Right renal pelvis (tissue), 4 donors: ENCODE results near the gene CDC42BPB. TPM values are rescaled to one million over a fixed set of nuclear protein-coding genes. Genes with fewer than 3 reads are reported as not detected.

ENCODE experiments used
- DNase-seq, 4 donors: peaks; one replicate each; pipeline ENCODE4 v3.0.0-alpha.2; 2013; ENCODE audit warnings: low read depth in 4 of 4, low spot score in 3 of 4, missing footprints in 1 of 4
- polyA plus RNA-seq, 4 donors: library from polyadenylated mRNA; unstranded; fragments of 120-200 nt; gene quantifications; one replicate each; pipeline ENCODE4 v1.2.1, GENCODE V29; 2013; ENCODE audit not compliant: insufficient read length in 4 of 4

Gene CDC42BPB
- polyA plus RNA-seq, 4 donors = 70.9 to 79.1 (median 75.2) TPM

DNA sequence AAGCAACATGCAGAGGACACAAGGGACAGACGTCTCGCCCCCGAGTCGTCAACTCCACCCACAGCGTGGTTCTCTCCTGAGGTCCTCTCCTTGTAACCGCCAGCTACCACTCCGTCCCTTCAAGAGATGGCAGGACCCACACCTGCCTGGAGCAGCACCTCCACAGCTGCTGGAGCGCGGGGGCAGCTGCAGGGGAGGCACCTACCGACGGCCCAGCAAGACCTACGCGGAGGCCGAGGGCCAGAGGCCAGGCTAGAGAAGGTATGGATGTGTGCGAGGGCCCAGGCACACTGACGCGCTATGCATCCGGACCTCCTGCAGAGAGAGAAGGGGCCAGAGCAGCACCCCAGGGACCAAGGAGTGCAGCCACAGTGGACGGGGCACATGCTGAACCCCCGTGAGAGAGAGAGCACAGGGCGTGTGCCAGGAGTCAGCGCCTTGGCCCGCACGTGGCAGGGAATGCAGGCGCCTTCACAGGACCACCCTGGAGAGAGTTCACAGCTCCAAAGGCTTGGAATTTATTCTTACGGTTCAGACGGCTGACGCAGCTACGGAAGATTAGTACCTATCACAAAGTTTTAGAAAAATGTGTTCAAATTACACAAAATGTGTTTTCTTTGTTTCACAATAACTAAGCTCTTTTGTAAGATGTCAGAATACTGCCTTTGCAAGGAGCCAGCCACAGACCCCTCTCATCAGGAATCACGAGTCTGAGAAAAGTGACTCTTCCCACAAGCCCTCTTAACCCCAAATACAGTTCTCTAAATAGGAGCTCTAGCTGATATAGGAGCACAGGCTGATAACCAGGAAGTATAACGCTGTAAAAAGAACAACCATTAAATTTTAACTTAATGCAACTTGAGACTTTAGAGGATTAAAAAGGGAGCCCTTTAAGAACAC is 36.8 kb downstream of the CDC42BPB start:
- no peak for DNase-seq

DNA sequence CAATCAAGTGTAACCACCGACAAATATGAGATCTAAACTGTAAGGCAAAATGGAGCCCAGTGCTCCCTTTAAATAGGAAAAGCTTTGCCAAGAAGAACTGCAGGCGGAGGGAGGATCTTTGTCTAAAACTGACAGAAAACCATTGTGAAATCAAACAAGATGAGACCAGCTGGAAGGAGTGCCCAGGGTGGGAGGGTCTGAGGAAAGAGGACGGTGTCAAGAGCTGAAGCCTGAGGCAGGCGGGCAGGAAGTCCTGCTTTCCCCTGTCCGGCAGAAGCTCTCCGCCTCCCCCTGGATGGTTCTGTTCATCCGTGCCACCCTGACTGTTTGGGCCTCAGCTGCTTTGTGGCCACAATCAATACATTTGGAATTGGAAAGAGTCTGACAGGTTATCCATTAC is 37.5 kb downstream of the CDC42BPB start:
- DNase-seq = no peak

DNA sequence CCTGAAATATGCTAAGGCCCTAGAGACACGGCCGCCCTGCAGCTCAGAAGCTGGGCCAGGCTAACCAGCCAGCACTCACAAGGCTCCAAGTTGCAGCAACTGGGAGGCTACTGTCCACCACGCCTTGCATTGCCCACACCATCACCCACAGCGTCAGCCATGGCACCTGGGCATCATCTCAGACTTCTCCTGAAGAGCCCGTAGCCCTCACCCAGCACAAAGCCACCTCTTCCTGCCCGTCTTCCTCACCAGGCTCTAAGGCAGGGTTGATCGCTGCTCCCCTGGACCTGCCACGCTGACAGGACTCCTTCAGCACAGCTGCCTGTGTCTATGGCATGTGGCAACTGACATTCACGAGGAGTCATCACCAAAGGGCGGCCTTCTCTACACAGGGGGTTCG is 38.1 kb downstream of the CDC42BPB start:
- no peak for DNase-seq

DNA sequence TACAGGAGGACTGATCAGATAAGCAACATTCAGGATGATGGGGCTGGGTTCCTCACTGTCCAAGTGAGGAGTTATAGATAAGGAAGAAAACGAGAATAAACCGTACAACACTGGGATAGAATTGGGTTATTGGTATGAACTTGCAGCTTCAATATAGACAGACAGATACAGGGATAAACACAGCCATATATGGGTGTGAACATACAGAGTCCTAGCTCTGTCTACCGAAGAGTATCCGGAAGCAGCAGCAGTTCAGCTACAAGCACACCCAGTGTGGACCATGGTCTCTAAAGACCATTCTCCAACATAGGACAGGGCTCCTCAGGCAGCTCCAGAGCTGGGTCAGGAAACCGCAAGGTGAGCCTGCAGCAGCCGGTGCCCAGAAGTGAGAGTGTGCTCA is 40.8 kb downstream of the CDC42BPB start:
- no peak for DNase-seq

DNA sequence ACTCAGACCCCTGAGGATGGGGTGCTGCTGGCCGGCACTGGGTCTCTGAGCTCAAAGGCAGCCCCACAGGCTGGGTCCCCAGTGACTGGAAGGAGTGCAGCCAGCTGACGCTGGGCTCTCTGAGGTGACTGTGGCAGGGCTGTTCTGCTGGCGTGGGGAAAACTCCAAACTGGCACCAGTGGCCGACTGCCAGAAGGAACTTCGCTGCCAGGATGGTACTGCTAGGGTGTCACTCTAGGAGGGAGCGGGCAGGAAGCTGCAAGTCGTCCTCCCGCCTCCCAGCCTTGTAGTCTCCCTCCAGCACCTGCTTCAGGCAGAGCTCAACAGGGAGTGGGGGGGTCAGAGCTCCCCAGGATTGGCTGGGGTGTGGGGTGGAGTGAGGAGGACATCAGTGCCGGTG is 41.3 kb downstream of the CDC42BPB start:
- DNase-seq = no peak

DNA sequence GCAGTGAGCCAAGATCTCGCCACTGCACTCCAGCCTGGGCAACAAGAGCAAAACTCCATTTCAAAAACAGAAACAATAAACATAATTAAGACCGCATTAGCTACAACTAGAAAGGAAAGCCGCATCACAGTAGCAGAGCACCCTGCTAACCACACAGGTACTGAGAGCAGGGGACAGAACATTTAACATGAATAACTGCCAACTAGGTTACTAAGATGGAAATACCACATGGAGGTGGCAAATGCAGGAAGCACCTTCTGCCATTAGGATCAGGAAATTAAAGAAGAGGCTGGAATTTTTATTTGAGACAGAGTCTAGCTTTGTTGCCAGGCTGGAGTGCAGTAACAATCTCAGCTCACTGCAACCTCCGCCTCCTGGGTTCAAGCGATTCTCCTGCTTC is 41.9 kb downstream of the CDC42BPB start:
- no peak for DNase-seq

DNA sequence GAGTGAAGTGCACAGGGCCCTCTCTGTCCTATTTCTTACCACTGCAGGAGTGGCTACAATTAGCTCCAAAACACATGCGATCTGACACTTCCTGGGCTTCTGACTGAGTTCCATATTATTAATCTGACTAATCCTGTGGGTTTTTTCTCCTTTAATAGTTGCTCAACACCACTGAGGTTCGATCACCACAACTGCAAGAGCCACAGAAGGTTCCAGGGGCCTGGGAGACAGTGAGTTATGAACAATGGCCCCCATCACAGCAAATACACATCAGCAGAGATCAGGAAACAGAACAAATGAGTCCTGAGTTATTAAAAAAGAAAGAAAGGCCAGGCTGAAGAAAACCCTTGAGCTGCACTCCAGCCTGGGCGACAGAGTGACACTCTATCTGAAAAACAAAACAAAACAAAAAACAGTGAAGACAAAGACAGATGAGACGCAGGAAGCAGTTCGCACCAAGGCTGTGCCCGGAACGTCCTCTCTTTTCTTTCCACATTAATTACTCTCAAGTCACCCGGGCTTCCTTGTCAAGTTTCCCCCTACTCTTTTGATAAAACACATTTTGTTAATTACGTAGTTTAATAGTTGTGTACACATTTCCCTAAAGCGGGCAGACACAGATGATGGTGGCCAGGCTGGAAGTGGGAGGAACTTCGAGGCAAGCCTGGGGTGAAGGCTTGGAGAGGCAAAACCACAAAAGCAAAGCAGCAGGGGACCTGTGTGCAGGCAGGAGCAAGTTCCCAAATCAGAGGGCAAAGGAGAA is 42.7 kb downstream of the CDC42BPB start:
- no peak for DNase-seq

DNA sequence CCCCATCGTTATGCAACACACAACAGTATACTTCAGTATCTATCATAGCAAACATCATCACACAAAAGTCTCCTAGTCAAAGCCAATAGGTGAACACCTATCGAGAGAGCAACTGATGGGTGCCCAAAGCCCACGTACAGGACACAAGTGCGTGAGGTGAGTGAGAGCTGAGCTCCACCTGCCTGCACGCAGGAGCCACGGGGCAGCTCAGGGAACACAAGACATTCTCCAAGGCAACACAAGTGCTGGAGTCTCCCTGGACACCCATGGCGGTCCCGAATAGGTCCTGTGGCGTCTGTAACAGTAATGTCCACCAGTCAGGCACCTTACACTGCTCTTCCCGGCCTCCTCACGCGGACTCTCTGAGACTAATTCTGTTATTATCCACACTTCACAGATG is 44.3 kb downstream of the CDC42BPB start:
- DNase-seq = no peak

DNA sequence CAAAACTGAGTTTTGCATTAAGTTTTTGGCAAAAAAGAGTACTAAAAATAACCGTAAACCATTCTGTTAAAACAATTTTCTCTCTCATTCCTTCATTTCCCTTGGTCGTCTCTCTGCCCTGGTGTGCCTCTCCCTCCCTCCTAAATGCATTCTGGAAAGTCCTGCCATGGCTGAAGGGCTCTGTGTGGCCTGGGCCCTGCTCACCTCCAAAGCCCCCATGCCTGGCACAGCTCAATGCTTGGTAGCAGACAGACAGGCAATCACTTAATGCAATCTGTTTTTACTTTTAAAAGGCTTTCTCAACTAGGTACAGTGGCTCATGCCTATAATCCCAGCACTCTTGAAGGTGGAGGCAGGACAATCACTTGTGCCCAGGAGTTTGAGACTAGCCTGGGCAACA is 47.8 kb downstream of the CDC42BPB start:
- no peak for DNase-seq

DNA sequence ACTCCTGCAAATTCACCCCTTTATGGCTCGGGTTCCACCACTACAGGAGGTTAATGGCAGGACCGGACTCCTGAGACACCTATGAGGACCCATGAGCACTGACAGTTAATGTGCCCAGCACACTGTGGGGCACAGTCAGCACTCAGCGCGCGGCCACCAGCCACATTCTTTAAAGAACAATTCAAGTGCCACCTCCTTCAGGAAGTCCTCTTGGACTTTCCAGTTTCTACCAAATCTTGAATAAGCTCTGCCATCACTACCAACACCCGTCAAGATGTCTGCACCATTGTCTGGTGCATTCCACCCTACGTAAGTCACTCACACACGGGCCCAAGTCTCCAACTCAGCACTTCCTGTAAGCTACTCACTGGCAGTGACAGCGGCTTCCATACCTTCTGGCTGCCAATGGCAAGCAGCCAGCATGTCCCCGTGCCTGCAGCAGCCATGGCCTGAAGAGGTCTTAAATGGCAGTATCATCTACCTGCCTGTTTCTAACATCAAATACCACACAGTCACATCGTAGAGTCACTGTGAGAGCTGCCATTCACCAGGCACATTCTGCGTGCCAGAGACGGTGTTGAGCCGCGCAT is 48.5 kb downstream of the CDC42BPB start:
- DNase-seq = no peak

DNA sequence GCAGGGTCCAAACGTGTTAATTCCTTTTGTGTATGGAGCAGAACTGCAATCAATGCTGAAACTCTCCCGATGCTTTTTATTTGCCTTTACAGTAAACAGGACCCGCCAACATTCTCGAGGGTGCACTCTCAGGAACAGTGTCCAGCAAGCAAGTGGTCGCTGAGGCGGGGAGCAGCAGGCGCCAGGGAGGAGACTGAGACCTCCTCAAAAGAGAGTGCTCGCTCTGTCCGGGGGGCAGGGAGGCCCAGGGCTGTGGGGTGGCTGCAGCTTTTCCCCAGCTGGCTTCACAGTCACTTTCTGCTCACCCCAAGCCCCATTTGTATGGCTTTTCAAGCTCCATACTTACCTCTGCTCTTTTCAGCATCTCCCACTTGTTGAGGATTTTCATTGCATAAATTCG is 49.2 kb downstream of the CDC42BPB start:
- DNase-seq = no peak

DNA sequence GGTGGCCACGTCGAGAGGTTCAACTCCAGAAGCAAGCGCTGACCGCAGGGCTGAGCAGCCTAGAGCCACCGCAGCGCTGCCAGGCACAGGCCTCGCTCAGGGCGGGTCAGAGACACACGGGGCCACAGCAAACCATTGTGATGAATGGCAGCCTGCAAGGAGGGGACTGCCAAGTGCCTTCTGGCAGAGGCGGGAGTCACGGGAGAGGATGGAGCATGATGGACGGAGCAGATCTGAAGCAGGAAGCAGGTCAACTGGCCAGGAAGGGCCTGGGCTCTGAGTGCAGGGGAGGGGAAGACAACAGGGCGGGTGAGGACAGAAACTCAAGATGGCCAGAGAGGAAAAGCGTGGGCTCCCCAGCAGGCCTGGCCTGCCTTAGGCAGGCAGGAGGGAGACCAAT is 49.8 kb downstream of the CDC42BPB start:
- no peak for DNase-seq

DNA sequence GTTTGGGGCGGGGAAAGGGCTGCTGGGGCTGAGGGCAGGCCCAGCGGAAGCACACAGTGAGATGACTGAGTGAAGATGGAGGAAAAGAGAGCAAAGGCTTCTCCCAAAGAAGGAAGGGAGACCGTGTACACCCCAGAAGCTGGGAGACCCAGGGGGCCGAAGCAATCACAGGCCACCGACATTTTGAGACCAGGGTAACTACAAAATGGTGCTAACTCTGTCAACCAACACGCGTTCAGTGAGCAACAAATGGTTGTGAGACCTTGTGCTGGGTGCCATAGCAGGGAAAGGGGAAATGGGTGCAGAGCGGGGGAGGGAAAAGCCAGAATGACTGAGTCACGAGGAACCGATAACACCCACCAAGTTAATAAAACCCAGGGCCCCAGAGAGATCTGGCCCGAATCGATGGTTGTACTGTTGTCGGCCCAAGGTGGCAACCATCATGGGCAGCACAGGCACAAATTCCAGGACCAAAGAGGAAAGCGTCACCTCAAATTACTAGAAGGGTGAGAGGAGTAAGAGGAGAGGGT is 50.3 kb downstream of the CDC42BPB start:
- DNase-seq = no peak

DNA sequence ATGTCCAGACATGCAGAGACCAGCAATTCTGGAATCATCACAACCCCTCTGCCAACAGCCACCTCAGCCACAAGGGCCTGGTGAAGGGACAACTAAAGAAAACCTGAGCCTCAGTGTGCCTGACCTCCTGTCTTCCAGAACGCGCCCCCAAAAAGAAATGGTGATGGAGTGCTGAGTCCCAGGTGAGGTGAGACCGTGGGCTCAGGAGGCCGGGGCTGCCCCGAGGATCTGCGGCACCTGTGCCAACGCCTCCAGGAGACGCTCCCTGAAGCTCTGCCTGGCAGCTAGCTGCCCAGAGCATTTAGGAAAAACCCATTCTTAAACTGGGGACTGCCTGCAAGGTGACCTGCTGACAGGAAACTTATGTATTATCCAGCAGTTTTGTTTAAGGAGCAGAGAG is 51.2 kb downstream of the CDC42BPB start:
- DNase-seq = no peak

DNA sequence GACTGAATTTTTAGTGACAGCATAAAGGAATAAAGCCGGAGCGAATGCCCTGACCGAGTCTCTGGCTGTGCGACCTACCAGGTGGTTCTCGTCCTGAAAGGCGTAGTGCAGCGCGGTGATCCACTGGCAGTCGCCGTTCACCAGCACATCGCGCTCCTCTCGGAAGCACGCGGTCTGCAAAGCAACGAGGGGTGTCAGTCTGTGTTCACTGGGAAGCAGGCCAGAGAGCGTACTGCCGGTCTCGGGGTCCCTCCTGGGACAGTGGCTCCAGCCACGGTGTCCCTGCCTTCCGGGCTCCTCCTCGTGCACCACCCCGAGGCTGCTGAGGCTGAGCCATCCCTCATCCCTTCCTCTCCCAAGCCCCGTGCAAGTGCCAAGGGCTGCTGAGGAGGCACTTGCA is 53.5 kb downstream of the CDC42BPB start:
- DNase-seq = no peak

DNA sequence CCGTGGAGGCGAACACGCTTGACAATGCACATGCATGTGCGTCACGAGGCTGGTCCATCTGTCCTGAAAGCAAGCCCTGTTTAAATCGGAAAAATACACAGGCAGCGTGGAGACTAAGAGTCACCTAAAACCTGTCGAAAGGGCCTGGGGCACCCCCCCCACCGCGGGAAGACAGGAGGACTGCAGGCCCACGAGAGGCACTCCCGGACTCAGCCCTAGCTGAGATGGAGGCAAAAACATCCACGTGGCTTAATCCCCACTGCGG is 54.1 kb downstream of the CDC42BPB start:
- no peak for DNase-seq

DNA sequence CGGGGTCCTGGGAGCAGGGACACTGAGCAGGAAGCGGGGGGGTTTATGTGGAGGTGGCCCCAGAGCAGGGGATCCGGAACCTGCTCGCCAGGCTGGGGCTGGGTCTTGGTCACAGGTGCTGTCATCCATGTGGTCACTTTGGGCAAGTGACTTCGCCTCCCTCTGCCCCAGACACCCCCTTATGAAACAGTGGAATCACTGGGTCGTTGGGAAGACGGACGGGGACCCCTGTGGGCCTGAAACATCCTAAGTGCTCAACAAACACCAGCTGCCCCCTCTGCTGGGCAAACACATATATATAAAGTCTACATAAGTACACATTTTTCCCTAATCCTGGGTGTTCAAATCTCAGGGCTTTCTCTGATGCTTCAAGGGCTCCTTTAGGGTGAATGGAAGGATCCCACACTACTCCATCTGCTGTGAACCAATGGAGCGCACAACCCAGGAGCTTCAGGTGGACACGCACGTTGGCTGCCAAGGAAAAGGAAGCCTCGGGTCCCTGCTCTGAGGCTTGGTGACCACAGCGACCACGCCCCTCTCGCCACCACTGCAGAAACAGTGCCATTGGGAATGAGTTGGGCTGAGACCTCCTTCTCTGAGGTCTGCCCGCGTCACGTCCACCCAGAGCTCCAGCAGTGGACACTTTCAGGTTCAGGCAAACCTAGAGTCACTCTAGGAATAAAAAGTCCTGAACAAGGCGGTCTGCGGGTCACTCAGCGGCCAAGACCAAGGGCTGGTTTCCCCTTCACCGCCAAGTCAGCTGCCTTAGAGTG is 54.6 kb downstream of the CDC42BPB start:
- DNase-seq = no peak

DNA sequence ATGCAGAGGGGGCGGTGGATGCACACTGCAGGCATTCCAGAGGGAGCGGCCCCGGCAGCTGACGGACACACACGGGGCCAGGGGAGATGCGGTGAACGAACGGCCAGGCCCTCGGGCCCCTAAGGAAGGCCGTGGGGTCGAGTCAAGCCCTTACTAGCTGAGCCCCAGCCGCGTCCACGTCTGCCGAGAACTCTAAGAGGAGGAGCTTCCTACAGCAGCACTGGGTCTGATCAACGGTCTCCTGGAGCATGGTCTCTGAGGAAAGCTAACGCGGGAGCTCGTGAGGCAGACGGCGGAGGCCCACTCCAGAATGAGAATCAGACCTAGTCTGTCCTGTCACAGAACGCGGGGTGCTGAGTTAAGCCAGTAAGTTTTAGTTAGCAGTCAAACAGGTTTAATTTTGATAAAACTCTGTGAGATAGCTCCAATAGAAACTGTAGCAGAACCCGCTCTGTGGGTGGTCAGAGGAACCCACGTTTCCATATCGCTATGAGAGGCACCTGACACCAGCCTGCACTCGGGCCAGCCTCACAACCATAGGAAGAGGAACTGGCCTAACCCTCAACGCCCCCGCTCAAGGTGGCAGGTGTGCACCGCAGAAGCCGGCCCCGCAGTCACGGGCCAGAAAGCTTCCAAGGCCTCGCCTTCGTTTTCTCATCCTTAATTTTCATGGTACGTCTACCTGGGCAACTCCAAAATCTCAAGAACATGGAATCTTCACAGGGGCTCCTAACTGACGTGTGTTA is 55.5 kb downstream of the CDC42BPB start:
- no peak for DNase-seq

DNA sequence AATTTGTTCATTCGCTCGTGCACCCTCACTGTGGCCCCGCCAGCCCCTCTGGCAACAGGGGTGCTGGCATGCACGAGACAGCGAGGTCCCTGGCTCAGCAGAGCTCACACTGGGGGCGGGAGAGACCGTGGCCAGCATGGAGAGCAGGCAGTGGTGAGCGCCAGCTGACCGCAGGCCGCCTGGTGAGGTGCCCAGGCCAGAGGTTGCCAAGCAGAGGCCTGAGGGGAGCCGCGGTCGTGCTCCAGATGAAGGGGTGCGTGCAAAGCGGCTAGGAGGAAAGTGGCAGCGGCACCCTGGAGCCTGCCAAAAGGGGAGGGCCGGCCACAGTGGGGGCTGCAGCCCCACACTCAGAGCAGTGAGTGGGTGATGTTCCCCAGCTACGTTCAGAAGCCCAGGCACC is 56.1 kb downstream of the CDC42BPB start:
- DNase-seq = no peak

DNA sequence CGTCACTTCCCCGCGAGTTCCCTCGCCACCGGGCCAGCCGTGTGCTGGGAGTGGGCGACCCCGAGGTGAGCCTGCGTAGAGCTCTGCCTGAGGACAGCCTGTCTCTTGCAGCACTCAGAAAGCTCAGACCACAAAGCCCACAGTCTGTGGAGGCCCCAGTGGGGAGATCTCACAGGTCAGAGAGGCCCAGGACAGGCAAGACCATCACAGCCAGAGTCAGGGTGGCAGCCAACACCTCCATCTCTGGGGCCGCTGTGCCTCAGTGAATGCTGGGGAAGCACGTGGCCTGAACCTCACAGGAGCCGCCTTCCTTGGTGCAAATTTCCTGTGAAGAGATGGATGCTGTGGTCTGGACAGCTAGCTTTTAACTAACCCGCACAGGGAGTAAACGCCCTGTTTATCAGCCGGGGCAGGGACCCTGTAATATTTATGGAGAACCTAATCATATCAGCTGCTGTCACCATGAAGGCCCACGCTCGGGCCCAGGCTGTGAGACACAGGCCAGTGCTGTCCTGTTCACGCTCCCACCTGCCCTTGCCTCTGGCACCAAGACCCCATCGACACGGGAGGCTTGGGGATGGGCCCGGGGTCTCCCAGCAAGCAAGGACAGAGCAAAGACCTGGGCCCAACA is 56.9 kb downstream of the CDC42BPB start:
- no peak for DNase-seq
